ENCODE results near the gene ZNF664.

Gene ZNF664

DNA sequence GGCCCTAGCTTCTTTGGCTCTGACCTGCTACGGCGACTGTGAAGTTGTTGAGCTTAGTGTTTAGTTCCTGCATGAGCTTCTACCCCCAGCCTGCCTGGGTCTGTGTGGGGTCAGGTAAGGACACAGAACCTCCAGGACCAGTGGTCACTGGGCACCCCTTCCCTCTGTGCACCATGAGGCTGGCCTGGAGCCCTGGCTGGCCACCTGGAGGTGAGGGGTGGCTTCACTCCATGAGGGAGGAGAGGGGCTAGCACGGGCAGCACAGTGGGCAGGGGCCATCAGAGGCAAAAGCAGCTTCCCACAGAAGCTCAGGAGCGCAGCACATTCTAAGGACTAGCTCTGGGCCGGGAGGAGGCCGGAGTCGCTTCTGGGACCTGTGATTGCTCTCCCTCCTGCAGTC is 37.1 kb upstream of the ZNF664 start:
- no peaks in the 10 kb centered on the region for H3K4me1 ChIP-seq (ENCODE audit: control insufficient read depth, insufficient read depth, low read length, unreplicated experiment)
- H3K4me3 ChIP-seq (ENCODE audit: low read depth, low read length) = no peak overlapping the region
- H3K27me3 ChIP-seq (ENCODE audit: insufficient read depth, low read length) = no peaks in the 10 kb centered on the region
- H3K27ac ChIP-seq (ENCODE audit: low read depth, low read length) = no peak overlapping the region
- peaks cover 13% of the 10 kb centered on the region; the same call in 1 of the 2 replicates for H3K36me3 ChIP-seq (ENCODE audit: insufficient read depth, low read length)
- no peaks in the 10 kb centered on the region for H3K79me2 ChIP-seq (ENCODE audit: control insufficient read depth, insufficient read depth, low read length, unreplicated experiment)
- H2AFZ ChIP-seq (ENCODE audit: low read length, unreplicated experiment) = no peak overlapping the region

GRCh38 chr12:123936471-123936870 is 36.5 kb upstream of the ZNF664 start:
- H3K79me2 ChIP-seq (ENCODE audit: control insufficient read depth, insufficient read depth, low read length, unreplicated experiment) = no peaks in the 10 kb centered on the region
- no peak overlapping the region for H3K27ac ChIP-seq (ENCODE audit: low read depth, low read length)
- no peaks in the 10 kb centered on the region for H3K27me3 ChIP-seq (ENCODE audit: insufficient read depth, low read length)
- H3K4me3 ChIP-seq (ENCODE audit: low read depth, low read length) = no peak overlapping the region
- H3K36me3 ChIP-seq (ENCODE audit: insufficient read depth, low read length) = peaks cover 18% of the 10 kb centered on the region; the same call in 1 of the 2 replicates
- peaks cover 2% of the 10 kb centered on the region for H3K4me1 ChIP-seq (ENCODE audit: control insufficient read depth, insufficient read depth, low read length, unreplicated experiment)
- no peak overlapping the region for H2AFZ ChIP-seq (ENCODE audit: low read length, unreplicated experiment)

DNA sequence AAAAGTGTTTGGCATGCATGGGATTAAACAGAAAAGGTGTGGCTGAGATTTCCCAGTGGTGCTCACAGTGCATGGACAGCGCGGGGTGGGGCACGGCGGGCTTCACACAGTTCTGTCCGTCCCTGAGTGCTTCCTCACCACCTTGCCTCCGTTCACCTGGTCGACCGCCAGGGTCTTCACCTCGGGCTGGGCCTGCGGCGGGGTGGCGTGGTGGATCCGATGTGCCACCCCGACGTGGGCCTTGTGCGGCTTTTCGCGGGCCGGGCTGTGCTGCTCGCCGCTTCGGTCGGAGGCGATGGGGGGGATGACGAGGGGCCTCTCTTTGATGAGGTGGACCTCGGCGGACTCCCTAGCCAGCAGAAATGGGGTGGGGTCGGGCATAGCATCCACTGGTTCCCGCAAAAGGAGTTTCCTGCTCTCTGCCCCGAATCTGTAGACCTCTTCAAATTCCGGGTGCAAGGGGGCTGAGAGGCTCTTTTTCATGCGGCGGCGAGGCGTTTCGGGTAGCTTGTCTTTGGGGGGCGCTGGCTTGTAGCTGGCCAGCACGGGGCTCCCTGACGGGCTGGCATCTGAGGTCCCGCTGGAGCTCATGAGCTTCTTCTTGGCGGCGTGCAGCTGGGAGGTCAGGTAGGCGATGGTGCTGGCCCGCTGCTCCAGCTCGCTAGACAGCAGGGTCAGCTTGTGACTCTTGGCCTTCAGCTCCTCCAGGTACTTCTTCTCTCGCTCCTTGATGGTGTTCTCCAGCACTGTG is 35.9 kb upstream of the ZNF664 start:
- no peak overlapping the region for H3K27ac ChIP-seq (ENCODE audit: low read depth, low read length)
- peaks cover 23% of the 10 kb centered on the region; the same call in 1 of the 2 replicates for H3K36me3 ChIP-seq (ENCODE audit: insufficient read depth, low read length)
- H2AFZ ChIP-seq (ENCODE audit: low read length, unreplicated experiment) = no peak overlapping the region
- H3K4me3 ChIP-seq (ENCODE audit: low read depth, low read length) = no peak overlapping the region
- no peaks in the 10 kb centered on the region for H3K79me2 ChIP-seq (ENCODE audit: control insufficient read depth, insufficient read depth, low read length, unreplicated experiment)
- H3K4me1 ChIP-seq (ENCODE audit: control insufficient read depth, insufficient read depth, low read length, unreplicated experiment) = peaks cover 8% of the 10 kb centered on the region
- no peaks in the 10 kb centered on the region for H3K27me3 ChIP-seq (ENCODE audit: insufficient read depth, low read length)

DNA sequence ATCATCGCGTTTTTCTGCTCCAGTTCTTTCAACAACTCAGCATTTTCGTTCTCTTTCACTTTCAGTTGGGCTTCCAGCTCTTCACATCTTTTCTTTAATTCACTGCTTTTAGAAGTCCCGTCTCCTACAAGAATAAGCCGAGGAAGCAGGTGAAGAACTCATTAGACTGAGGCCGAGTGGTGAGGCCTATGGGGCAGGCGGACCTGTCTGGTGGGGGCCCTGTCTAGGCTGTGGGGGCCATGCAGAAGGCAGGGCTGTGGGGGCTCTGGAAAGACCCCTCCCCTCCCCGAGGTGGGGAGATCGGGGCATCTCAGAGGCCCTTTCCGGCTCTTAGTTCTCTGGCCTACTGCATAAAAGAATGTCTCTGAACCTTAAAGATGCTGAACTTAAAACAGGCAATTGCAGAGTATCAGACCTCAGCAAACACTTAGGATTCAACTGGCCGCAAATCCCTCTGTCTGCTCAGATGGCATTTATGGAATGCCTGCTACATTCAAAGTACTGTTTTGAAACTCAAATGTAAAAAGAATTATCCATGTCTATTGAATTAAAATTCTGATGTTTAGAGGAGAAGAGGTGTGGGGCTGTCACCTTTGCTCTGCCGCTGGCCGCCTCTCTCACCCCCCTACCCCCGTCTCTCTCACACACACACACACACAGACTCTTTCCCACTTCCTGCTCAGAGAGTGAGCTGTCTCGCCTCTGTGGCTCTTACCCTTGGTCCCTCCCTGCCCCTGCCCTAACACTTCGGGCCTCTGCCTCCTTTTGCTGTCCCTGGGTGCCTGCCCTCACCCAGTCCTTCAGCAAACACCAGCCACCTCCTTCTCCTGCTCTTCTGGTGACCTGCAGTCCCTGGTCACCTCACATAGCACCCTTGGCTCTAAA is 35.1 kb upstream of the ZNF664 start:
- Histone ChIP-seq H2AFZ (ENCODE audit: low read length, unreplicated experiment) (no peak overlapping the region), H3K4me1 (ENCODE audit: control insufficient read depth, insufficient read depth, low read length, unreplicated experiment) (peaks cover 14% of the 10 kb centered on the region), H3K27me3 (ENCODE audit: insufficient read depth, low read length) (no peaks in the 10 kb centered on the region), H3K36me3 (ENCODE audit: insufficient read depth, low read length) (peaks cover 23% of the 10 kb centered on the region; the same call in 1 of the 2 replicates), H3K27ac (ENCODE audit: low read depth, low read length) (no peak overlapping the region), H3K4me3 (ENCODE audit: low read depth, low read length) (no peak overlapping the region), H3K79me2 (ENCODE audit: control insufficient read depth, insufficient read depth, low read length, unreplicated experiment) (no peaks in the 10 kb centered on the region)

DNA sequence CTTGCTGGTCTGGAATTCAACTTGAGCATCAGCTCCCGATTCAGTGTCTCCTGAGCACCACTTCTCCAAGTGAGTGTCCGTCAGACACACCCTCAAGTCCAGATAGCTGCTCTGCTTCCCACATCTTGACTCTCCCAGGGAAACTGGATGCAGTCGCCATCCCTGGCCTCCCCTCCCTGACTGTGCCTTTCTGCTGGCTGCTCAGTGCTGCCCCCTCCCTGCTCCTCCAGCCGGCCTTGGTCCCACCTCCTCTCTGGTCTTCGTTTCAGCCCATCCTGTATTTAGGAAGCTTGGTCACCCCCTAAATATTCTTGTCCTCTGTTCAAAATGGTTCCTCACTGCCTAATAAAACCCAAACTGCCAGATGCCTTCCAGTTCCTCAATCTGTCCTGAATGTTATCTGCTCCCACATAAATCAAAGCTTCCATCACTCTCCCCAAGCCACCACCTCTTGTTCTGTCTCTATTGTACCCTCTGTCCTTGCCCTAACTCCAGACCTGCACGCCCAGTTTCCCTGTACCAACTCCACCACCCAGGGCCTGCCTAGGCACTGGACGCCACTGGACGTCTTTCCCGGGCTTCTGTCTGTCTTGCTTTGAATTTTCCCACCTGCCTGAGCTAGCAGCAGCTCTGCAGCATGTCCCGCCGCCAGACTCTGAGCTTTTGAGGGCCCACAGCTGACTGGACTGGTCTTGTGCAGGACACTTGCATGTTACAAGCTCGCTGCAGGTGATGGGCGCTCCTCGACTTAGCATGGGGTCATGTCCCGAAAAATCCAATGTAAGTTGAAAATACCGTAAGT is 34.1 kb upstream of the ZNF664 start:
- no peak overlapping the region for H3K27ac ChIP-seq (ENCODE audit: low read depth, low read length)
- H3K4me1 ChIP-seq (ENCODE audit: control insufficient read depth, insufficient read depth, low read length, unreplicated experiment) = peaks cover 24% of the 10 kb centered on the region

GRCh38 chr12:123939716-123940626 is 33.0 kb upstream of the ZNF664 start:
- Histone ChIP-seq H2AFZ (ENCODE audit: low read length, unreplicated experiment) (no peak overlapping the region), H3K27ac (ENCODE audit: low read depth, low read length) (no peak overlapping the region), H3K36me3 (ENCODE audit: insufficient read depth, low read length) (peaks cover 23% of the 10 kb centered on the region; the same call in 1 of the 2 replicates), H3K27me3 (ENCODE audit: insufficient read depth, low read length) (no peaks in the 10 kb centered on the region), H3K4me1 (ENCODE audit: control insufficient read depth, insufficient read depth, low read length, unreplicated experiment) (peaks cover 28% of the 10 kb centered on the region), H3K4me3 (ENCODE audit: low read depth, low read length) (no peak overlapping the region), H3K79me2 (ENCODE audit: control insufficient read depth, insufficient read depth, low read length, unreplicated experiment) (no peaks in the 10 kb centered on the region)

More for the DNA sequence above, 34.1 kb upstream of the ZNF664 start:
- peaks cover 23% of the 10 kb centered on the region; the same call in 1 of the 2 replicates for H3K36me3 ChIP-seq (ENCODE audit: insufficient read depth, low read length)
- H3K27me3 ChIP-seq (ENCODE audit: insufficient read depth, low read length) = no peaks in the 10 kb centered on the region
- H3K4me3 ChIP-seq (ENCODE audit: low read depth, low read length) = no peak overlapping the region
- no peak overlapping the region for H2AFZ ChIP-seq (ENCODE audit: low read length, unreplicated experiment)
- H3K79me2 ChIP-seq (ENCODE audit: control insufficient read depth, insufficient read depth, low read length, unreplicated experiment) = no peaks in the 10 kb centered on the region

- H3K4me3 ChIP-seq (ENCODE audit: low read depth, low read length) = no peak overlapping the region
- H3K36me3 ChIP-seq (ENCODE audit: insufficient read depth, low read length) = peaks cover 23% of the 10 kb centered on the region; the same call in 1 of the 2 replicates
- no peaks in the 10 kb centered on the region for H3K79me2 ChIP-seq (ENCODE audit: control insufficient read depth, insufficient read depth, low read length, unreplicated experiment)
These were observed 32.4 kb upstream of the ZNF664 start for GRCh38 chr12:123940627-123940966.

GRCh38 chr12:123941000-123941399 is 32.0 kb upstream of the ZNF664 start:
- Histone ChIP-seq H3K79me2 (ENCODE audit: control insufficient read depth, insufficient read depth, low read length, unreplicated experiment) (no peaks in the 10 kb centered on the region), H3K4me3 (ENCODE audit: low read depth, low read length) (no peak overlapping the region), H2AFZ (ENCODE audit: low read length, unreplicated experiment) (no peak overlapping the region), H3K27ac (ENCODE audit: low read depth, low read length) (peak overlapping the region; percentile 87), H3K36me3 (ENCODE audit: insufficient read depth, low read length) (peaks cover 23% of the 10 kb centered on the region; the same call in 1 of the 2 replicates), H3K4me1 (ENCODE audit: control insufficient read depth, insufficient read depth, low read length, unreplicated experiment) (peaks cover 28% of the 10 kb centered on the region), H3K27me3 (ENCODE audit: insufficient read depth, low read length) (no peaks in the 10 kb centered on the region)

More at GRCh38 chr12:123940627-123940966, 32.4 kb upstream of the ZNF664 start:
- H2AFZ ChIP-seq (ENCODE audit: low read length, unreplicated experiment) = no peak overlapping the region
- H3K4me1 ChIP-seq (ENCODE audit: control insufficient read depth, insufficient read depth, low read length, unreplicated experiment) = peaks cover 28% of the 10 kb centered on the region
- no peaks in the 10 kb centered on the region for H3K27me3 ChIP-seq (ENCODE audit: insufficient read depth, low read length)
- H3K27ac ChIP-seq (ENCODE audit: low read depth, low read length) = no peak overlapping the region

DNA sequence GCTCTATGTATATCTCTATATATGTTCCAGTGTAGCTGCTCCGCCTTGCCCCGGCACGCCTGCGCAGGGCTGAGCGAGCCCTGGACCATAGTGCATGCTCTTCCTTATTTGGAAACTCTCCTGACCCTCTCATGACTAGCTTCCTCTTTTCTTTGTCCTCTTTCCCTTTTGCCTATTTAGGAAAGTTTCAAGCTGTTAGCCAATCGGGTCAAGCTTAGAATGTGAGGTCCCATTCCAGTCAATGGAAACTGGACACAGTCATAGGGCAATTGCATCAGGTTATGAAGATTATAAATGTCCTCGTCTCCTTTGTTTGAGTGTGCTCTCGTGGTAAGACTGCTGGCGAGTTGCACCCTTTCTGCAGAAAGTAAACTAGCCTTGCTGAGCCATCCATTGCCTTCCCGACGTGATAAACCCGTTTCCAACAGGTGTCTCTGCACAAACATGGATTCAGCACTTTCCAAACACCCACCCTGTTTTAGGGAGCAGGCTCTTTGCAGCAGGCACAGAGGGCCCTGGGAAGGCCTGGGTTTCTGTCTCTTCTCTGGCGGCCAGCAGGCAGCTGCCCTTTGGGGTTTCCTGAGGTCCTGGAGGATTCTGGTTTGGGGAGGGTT is 31.3 kb upstream of the ZNF664 start:
- Histone ChIP-seq H3K36me3 (ENCODE audit: insufficient read depth, low read length) (peaks cover 23% of the 10 kb centered on the region; the same call in 1 of the 2 replicates), H3K27me3 (ENCODE audit: insufficient read depth, low read length) (no peaks in the 10 kb centered on the region), H3K4me1 (ENCODE audit: control insufficient read depth, insufficient read depth, low read length, unreplicated experiment) (peaks cover 28% of the 10 kb centered on the region), H3K79me2 (ENCODE audit: control insufficient read depth, insufficient read depth, low read length, unreplicated experiment) (no peaks in the 10 kb centered on the region), H2AFZ (ENCODE audit: low read length, unreplicated experiment) (no peak overlapping the region), H3K4me3 (ENCODE audit: low read depth, low read length) (peak overlapping the region; percentile 39; the same call in 1 of the 2 replicates), H3K27ac (ENCODE audit: low read depth, low read length) (peak overlapping the region; percentile 87)
